ENCODE measurements around the gene PROSER1. TPM values are rescaled to one million over a fixed set of nuclear protein-coding genes. Genes with fewer than 3 reads are reported as not detected.

PROSER1 gene
- total and polyA plus RNA-seq, 9 of the 15 experiments (the other 6 are each of a cell fraction or from before 2014, with no cell fraction given), result 9.2 to 36.2 (median 10.4) TPM

GRCh38 chr13:39036212-39036611, 1.7 kb downstream of the PROSER1 start (continued):
- TF ChIP-seq DEAF1 (CRISPR knock-in tag; IDR thresholded peaks at IDR 0.05), result no peak

- in situ Hi-C loops (cut with MboI) (no loop called here), intact Hi-C loops (cut with micrococcal nuclease) (no loop called here)
- no peak for FAIRE-seq
- no peak for ATAC-seq
- ChIA-PET CTCF (ENCODE audit: low intra/inter-chr PET ratio) (no interaction called here), POLR2A (no interaction called here)
- H3K9ac ChIP-seq (ENCODE audit: insufficient read depth in 1 of 2, low read depth in 2 of 2, low read length in 2 of 2), result peak overlapping the region; percentile 79 to 82; a peak in 3 of 4 replicates
- peak overlapping the region; percentile 78 for H3K4me2 ChIP-seq (ENCODE audit: insufficient read depth, low read length)
- H4K20me1 ChIP-seq (replicated peaks; ENCODE audit: control insufficient read depth, insufficient read depth, low read length), result peaks cover 9% of the 10 kb centered on the region; the same call in 1 of the 2 replicates
- BruUV-seq (replicated peaks), result no TSS peak
- H3K27me3 ChIP-seq (ENCODE audit: control insufficient read depth in 2 of 2, insufficient read depth in 2 of 2, low read length in 2 of 2), result no peaks in the 10 kb centered on the region
- H3K27ac ChIP-seq (ENCODE audit: extremely low read depth, low read depth, low read length), result peak overlapping the region; percentile 83; the same call in 2 of the 3 replicates
- no peak overlapping the region for H2AFZ ChIP-seq (ENCODE audit: low read depth, low read length)
- 0% methylated on average over 2 of the region's 2 CpGs for WGBS (ENCODE audit: insufficient coverage, low coverage, missing lambda C conversion rate)
- peak overlapping the region; percentile 87 for H3K4me3 ChIP-seq
- H3K79me2 ChIP-seq (ENCODE audit: control insufficient read depth, insufficient read depth, low read length), result peaks cover 89% of the 10 kb centered on the region
- DNase-seq (ENCODE audit: extremely low read depth in 1 of 4, low spot score in 3 of 4), result peak in 1 of 4 experiments; percentile 3
- peaks cover 7 to 11% of the 10 kb centered on the region in 2 experiments; a peak in 4 of 5 replicates for H3K4me1 ChIP-seq (replicated peaks in 1 of 2; ENCODE audit: control insufficient read depth in 2 of 2, insufficient read depth in 2 of 2, low read length in 2 of 2)
- H3K9me3 ChIP-seq (replicated peaks; ENCODE audit: control insufficient read depth, insufficient read depth, low read depth, low read length), result no peaks in the 10 kb centered on the region
- peaks cover 14% of the 10 kb centered on the region; the same call in 2 of the 3 replicates for H3K36me3 ChIP-seq (ENCODE audit: control insufficient read depth, insufficient read depth, low read length)
- no peaks in the 10 kb centered on the region for H3K9me1 ChIP-seq (ENCODE audit: control insufficient read depth, insufficient read depth, low read length)
- TF ChIP-seq BACH1 (tag; IDR thresholded peaks at IDR 0.05) (no peak), CCAR2 (IDR thresholded peaks at IDR 0.05; ENCODE audit: low read depth, low read length) (no peak), ZNF696 (CRISPR knock-in tag; conservative IDR thresholded peaks at IDR 0.05) (no peak), ATF6 (CRISPR knock-in tag; IDR thresholded peaks at IDR 0.05) (no peak), HNRNPL (IDR thresholded peaks at IDR 0.05; ENCODE audit: low read depth, low read length) (no peak), FIP1L1 (IDR thresholded peaks at IDR 0.05; ENCODE audit: low read depth, low read length, poor library complexity, severe bottlenecking) (no peak), CEBPB (tag; IDR thresholded peaks at IDR 0.05) (no peak), CSDE1 (IDR thresholded peaks at IDR 0.05) (no peak), TEAD1 (CRISPR knock-in tag; IDR thresholded peaks at IDR 0.05) (no peak), FOXP1 (CRISPR knock-in tag; IDR thresholded peaks at IDR 0.05) (no peak), KDM5B (IDR thresholded peaks at IDR 0.05; ENCODE audit: insufficient replicate concordance, low read depth, low read length) (no peak), JUN (IDR thresholded peaks at IDR 0.05; ENCODE audit: borderline replicate concordance, low read depth, low read length) (no peak), JUN (CRISPR knock-in tag; IDR thresholded peaks at IDR 0.05; ENCODE audit: borderline replicate concordance) (no peak), HDAC2 (IDR thresholded peaks at IDR 0.05) (no peak), FOXA3 (CRISPR knock-in tag; conservative IDR thresholded peaks at IDR 0.05 in 1 of 2, IDR thresholded peaks at IDR 0.05 in 1 of 2) (no peak), ILK (tag; IDR thresholded peaks at IDR 0.05; ENCODE audit: borderline replicate concordance, low read depth) (no peak), POU5F1 (IDR thresholded peaks at IDR 0.05; ENCODE audit: borderline replicate concordance, low read depth, low read length, partially characterized antibody) (no peak), KDM4B (IDR thresholded peaks at IDR 0.05; ENCODE audit: borderline replicate concordance in 2 of 2, low read depth in 1 of 2) (no peak)
Observed at GRCh38 chr13:39035799-39036198, 2.1 kb downstream of the PROSER1 start.
